GM18873 (cell line): ENCODE measurements around the gene MEAF6.
"Not testable (repeated sequence)": the region's sequence is repeated elsewhere in the genome, so short reads cannot be mapped to it uniquely, and the experiment has no call there.

Source experiments
- ATAC-seq: cut with Tn5 transposase; IDR thresholded peaks from one replicate; pipeline ENCODE4 v1.9.1; 2021; ENCODE audit warnings: mild to moderate bottlenecking, moderate library complexity, moderate number of reproducible peaks; ENCODE audit not compliant: unreplicated experiment, low FRiP score

MEAF6 gene

GRCh38 chr1:37514350-37515184 lies at the start of gene MEAF6:
MEAF6 (minus strand) TSS chr1:37514766; CDS start chr1:37514746, 20 bp downstream.
- peak; percentile 56 for ATAC-seq

- no peak for ATAC-seq
Observed at GRCh38 chr1:37562984-37563383, 48.4 kb upstream of the MEAF6 start.

DNA sequence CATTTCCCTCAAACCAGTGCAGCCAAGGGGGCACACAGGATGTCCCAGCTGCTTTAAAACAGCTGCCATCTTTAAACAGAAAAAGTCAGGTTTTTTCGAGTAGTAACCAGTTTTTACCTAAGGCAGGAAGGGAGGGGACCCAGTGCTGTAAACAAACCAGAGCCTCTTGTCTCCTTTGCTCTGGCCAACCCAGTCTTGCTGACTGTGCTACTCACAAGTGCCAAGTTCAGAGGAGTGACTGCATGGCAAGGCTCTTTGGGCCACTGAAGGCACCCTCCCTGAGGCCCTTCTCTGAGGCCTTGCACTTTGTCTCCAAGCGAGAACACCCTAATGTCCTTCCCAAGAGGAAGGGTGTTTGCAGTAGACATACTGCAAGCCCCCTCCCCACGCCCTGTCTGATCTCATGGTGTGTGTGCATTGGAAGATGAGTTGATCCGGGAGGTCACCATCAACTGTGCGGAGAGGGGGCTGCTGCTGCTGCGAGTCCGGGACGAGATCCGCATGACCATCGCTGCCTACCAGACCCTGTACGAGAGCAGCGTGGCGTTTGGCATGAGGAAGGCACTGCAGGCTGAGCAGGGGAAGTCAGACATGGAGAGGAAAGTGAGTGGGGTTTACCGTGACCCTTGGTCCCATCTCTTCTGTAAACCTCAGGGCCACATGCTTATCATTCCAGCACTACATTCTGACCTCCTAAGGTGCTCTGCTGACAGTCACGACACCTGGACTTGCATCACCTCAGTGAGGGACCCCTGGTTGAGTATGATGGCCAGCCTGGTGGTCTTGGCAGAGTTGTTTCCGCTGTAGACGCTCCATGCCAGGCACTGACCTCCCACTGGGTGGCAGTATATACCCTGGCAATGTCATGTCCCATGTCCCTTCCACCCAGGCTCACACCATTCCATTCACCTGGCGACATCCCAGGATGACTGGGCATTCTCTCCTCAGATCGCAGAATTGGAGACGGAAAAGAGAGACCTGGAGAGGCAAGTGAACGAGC lies 46.9 kb upstream of the MEAF6 start:
- no peak for ATAC-seq

DNA sequence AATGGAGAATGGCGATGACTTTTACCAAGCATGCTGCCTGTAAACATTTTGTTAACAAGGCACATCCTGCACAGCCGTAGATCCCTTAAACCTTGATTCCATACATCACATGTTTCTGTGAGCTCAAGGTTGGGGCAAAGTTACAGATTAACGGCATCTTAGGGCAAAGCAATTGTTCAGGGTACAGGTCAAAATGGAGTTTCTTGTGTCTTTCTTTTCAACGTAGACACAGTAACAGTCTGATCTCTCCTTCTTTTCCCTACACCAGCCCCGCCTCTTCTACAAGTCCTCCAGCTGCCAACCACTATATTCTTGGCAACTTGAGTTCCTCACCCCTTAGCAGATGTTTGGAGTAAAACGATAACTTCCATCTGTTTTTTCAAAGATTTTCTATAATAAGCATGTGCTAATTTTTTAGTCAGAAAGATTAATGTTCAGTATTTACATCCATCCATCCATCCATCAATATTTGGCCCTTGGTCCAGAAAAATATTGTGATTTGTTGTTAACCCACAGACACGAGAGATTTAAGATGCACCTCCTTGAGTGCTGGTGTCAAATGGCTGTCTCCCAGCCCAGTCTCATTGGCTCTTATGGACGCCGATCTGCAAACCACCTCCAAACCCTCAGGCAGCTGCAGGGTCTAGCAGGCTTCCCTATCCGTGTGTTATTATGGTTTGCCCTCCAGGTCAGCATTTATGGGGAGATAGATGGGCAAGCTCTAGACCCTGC lies 46.0 kb upstream of the MEAF6 start:
- ATAC-seq: no peak

DNA sequence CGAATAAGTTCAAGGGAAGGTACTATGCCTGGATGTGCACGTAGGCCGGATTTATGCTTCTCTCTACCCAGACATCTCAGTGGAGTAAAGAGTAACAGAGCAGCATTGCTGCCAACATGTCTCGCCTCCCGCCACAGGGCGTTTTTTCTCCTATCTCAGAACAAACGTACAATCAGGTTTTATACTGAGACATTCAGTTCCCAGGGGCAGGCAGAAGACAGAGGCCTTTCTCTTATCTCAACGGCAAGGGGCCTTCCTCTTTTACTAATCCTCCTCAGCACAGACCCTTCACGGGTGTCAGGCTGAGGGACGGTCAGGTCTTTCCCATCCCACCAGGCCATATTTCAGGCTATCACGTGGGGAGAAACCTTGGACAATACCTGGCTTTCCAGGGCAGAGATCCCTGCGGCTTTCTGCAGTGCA lies 45.4 kb upstream of the MEAF6 start:
- ATAC-seq: not testable (repeated sequence)

- no peak for ATAC-seq
Observed at GRCh38 chr1:37559080-37559479, 44.5 kb upstream of the MEAF6 start.

DNA sequence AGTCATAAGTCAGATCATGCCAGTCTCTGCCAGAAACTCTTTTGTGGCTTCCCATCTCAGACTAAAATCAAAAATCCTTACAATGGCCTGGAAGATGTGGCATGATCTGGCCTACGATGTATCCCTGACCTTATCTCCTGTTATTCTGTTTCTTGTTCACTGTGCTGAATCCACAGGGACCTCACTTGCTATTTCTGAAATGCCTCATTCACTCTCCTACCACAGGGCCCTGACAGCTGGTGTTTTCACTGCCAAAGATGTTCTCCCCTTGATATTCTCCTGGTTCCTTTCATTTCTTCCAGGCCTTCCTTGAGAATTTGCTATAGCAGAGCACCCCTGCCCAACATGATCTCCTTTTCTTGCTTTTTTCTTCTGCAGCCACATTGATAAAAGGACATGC lies 43.8 kb upstream of the MEAF6 start:
- ATAC-seq: no peak

- ATAC-seq: no peak
Observed at GRCh38 chr1:37557402-37557801, 42.8 kb upstream of the MEAF6 start.

DNA sequence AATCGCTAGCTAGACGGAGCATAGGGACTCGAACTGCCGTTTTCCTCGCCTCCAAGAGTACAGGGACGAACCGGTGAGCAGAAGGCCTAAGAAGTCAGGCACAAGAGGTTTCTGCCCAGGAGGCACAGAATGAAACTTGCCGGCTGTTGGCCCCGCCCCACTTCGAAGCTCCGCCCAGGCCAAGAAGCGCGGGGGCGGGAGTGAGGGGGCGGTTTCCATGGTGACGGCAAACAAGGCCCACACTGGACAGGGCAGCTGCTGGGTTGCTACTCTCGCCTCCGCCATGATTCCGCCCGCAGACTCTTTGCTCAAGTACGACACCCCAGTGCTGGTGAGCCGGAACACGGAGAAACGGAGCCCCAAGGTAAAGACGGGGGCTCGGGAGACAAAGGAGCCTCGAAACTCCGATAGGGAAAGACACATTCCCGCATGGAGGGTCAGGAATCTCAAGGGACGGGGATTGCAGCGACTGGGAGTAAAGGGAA lies 42.2 kb upstream of the MEAF6 start, which contains the start of gene DNALI1:
TSS of gene DNALI1 (plus strand) at position 229 of the 485 bp plus-strand sequence. CDS start at position 284, 55 bp downstream.
- no peak for ATAC-seq

DNA sequence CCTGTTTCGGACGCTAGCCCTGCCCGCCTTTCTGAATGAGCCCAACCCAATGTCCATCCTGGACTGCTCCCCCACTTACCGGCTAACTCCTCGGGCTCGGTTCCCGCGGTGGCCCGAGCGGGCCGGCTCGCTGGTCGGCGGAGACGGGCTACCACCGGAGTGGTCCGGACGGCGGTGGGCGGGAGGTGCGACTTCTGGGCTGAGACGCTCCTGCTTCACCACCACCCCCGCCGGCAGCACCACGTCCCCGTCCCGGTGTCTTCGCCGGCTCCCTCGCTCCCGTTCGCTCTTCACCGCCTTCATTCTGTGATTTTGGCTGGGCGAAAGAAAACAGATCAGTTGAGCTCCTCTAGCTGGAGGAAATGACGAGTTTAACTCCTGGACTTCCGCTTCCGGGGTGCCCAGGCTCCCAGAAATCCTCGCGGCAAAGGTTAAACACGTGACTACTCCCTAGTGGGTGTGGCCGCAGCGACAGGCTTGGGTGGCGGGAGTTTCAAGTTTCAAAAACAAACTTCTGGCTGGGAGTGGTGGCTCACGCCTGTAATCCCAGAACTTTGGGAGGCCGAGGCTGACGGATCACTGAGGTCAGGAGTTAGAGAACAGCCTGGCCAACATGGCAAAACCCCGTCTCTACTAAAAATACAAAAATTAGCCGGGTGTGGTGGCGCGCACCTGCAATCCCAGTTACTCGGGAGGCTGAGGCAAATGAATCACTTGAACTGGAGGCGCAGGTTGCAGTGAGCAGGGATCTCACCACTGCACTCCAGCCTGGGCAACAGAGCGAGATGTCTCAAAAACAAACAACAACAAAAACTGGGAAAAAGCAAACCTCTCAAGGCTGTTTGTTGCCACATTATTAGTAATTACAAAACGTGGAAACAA lies 39.6 kb upstream of the MEAF6 start, which contains the start of gene SNIP1:
TSS of gene SNIP1 (minus strand) at position 367 of the 882 bp plus-strand sequence. CDS start at position 303, 64 bp downstream.
- peak; percentile 70 for ATAC-seq

DNA sequence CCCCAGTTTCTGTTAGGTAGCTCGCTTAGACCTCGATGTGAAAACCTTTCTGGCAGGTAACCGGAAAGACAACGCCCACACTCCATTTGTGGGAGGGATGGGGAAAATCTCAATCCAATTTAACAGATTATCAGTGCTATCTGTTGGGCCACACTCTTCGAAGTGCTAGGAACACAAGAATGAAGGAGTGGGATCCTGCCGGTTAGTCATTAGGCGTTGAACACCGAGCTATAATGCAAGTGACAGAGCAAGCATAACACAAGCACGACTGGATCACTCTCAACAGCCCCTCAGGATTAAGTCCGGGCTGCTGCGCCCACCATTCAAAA lies 39.0 kb upstream of the MEAF6 start:
- no peak for ATAC-seq

DNA sequence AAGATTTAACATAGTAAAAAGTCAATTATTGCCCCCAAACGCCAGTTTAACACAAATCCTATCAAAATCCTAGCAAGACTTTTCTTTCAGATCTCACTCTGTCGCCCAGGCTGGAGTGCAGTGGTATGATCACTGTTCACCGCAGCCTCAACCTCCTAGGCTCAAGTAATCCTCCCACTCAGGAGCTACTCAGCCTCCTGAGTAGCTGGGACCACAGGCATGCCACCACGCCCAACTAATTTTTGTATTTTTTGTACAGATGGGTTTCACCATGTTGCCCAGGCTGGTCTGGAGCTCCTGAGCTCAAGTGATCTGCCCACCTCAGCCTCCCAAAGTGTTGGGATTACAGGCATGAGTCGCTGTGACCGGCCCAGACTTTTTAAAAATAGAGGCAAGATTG lies 34.8 kb upstream of the MEAF6 start:
- ATAC-seq: no peak

- no peak for ATAC-seq
Observed at GRCh38 chr1:37545019-37545418, 30.5 kb upstream of the MEAF6 start.

GRCh38 chr1:37544530-37544929 lies 30.0 kb upstream of the MEAF6 start:
- no peak for ATAC-seq

DNA sequence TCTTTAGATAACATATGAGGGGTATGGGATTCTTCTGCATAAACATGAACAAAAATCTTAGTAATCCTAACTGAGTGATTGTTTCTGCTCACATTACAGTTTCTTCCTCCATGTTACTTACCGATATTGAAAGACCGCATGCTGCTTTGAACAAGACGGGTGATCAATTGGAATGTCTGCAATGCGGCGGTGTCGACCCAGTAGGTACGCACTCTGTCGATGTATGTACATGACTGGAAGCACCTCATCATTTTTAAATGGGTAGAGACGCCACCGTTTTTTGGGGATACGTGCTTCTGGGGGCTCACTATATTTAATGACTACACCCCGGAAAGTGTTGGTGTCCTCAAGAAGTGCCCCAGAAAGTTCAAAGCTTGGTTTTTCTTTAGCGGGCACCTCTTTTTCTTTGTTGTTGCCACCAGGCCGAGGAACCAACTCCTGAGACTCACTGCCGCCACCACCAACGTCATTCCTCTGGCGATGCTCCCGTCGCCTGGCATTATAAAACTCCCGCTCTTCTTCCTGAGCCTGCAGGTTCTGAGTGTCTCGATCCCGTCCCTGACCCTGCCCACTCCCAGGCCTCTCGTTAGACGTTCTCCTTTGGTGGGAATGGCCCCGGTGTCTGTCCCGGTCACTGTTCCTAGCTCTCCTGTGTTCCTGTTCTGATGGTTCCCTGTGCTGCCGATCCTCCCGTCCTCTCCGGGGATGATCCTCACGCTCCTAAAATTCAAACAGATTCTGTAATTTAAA lies 25.6 kb upstream of the MEAF6 start:
- ATAC-seq: no peak

- not testable (repeated sequence) for ATAC-seq
Observed at GRCh38 chr1:37539154-37539553, 24.6 kb upstream of the MEAF6 start.

- no peak for ATAC-seq
Observed at GRCh38 chr1:37537378-37537777, 22.8 kb upstream of the MEAF6 start.

- no peak for ATAC-seq
Observed at GRCh38 chr1:37533317-37534093, 18.9 kb upstream of the MEAF6 start.
